HUES64 (cell line): ENCODE results near the gene GAS7.

ENCODE experiments used
- H3K27ac ChIP-seq: 2 replicates; pipeline ENCODE4 v1.7.0; 2013; ENCODE audit warnings: low read depth, low read length, inconsistent platforms
- H3K27me3 ChIP-seq: 2 replicates; pipeline ENCODE4 v1.6.1; 2013; ENCODE audit warnings: mild to moderate bottlenecking, low read length; ENCODE audit not compliant: insufficient read depth
- H3K36me3 ChIP-seq: 2 replicates; pipeline ENCODE4 v1.6.1; 2013; ENCODE audit warnings: mild to moderate bottlenecking, low read length; ENCODE audit not compliant: insufficient read depth
- H3K4me1 ChIP-seq: 2 replicates; pipeline ENCODE4 v1.6.1; 2013; ENCODE audit warnings: mild to moderate bottlenecking, low read length, moderate library complexity; ENCODE audit not compliant: insufficient read depth
- H3K4me3 ChIP-seq: 2 replicates; pipeline ENCODE4 v1.5.1; 2013; ENCODE audit warnings: mild to moderate bottlenecking, low read length, moderate library complexity
- H3K9ac ChIP-seq: 2 replicates; pipeline ENCODE4 v1.6.1; 2013; ENCODE audit warnings: mild to moderate bottlenecking, low read depth, low read length
- H3K9me3 ChIP-seq: 2 replicates; pipeline ENCODE4 v1.6.1; 2013; ENCODE audit warnings: low read depth, low read length; ENCODE audit not compliant: insufficient read depth
- WGBS: fragments of 150-250, 120-280 bp; methylation state at CpG from one replicate; pipeline ENCODE4 v1.1.7; 2013; ENCODE audit warnings: missing lambda C conversion rate; 5-methylcytosine and 5-hydroxymethylcytosine counted together

Gene GAS7

DNA sequence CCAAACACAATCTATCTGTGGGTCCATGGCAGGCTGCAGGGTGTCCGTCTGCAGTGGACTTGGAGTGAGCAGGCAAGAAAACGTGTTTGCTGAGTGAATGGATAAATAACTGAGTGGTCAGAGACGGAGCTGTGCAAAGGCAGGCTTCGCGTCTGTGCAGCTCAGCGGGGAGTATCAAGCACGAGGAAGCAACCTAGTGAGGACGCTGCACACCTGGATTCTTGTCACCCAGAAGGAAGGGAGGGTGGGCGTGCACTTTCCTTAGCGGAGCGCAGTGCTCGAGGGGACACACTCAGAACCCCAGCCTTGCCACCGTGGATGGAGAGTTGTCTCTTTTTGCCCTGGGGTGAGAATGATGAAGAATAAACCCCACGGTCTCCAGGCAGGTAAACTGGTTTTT lies 291.8 kb downstream of the GAS7 start:
- Histone ChIP-seq H3K9me3 (no peaks in the 10 kb centered on the region), H3K9ac (no peak overlapping the region), H3K27ac (no peak overlapping the region), H3K27me3 (no peaks in the 10 kb centered on the region), H3K4me3 (no peak overlapping the region), H3K36me3 (no peaks in the 10 kb centered on the region), H3K4me1 (0 out of 2 replicates have a peak, but pooled peaks cover 5% of the 10 kb centered on the region)
- 92% methylated on average over 14 of the region's 14 CpGs for whole genome bisulfite sequencing

DNA sequence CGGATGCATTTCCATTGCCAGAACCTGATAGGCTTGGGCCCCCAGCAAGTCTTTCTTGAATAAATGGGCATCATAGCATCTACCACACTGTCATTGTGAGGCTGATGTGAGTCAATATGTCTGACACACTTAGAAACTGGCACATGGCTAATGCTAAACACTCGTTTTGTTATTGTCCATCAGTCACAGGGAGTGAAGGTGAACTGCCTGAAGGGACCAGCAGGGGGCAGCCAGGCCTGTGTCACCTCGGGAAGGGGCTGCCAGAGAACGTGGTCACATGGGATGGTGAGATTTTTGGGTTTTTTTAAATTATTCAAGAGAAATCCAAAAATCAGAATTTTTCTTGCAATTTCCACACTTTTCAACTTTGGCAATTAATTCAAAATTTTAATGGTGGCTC lies 292.5 kb downstream of the GAS7 start:
- Histone ChIP-seq H3K9me3 (no peaks in the 10 kb centered on the region), H3K9ac (no peak overlapping the region), H3K4me3 (no peak overlapping the region), H3K27me3 (no peaks in the 10 kb centered on the region), H3K36me3 (no peaks in the 10 kb centered on the region), H3K4me1 (0 out of 2 replicates have a peak, but pooled peaks cover 5% of the 10 kb centered on the region), H3K27ac (no peak overlapping the region)
- 46% methylated on average over 4 of the region's 4 CpGs for WGBS

DNA sequence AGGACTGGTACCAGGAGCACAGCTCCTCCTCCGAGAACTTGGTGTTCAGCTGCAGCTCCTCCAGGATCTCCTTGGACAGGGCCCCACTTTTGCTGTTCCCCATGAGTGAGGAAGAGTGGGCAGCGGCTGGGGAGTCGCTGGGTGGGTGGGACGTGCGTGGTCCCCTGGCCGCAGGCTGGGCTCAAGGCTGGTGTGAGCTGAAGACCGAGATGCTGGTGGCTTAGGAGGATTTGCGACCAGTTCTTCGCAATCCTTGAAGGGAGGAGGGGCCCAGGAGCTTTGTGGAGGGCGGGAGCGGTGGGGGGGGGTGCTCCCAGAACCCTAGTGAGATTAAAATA lies 293.4 kb downstream of the GAS7 start, which contains the start of gene RCVRN:
RCVRN (minus strand) TSS at position 194 of the 338 bp plus-strand sequence; CDS start at position 103, 91 bp downstream.
- no peaks in the 10 kb centered on the region for H3K9me3 ChIP-seq
- no peak within 1 kb of the TSS for H3K27ac ChIP-seq
- H3K4me3 ChIP-seq, result no peak within 1 kb of the TSS
- WGBS, result 96% methylated on average over 11 of the region's 11 CpGs
- no peaks in the 10 kb centered on the region for H3K27me3 ChIP-seq
- no peaks in the 10 kb centered on the region for H3K36me3 ChIP-seq
- H3K9ac ChIP-seq, result no peak within 1 kb of the TSS
- 0 out of 2 replicates have a peak, but pooled peaks cover 5% of the 10 kb centered on the region for H3K4me1 ChIP-seq

DNA sequence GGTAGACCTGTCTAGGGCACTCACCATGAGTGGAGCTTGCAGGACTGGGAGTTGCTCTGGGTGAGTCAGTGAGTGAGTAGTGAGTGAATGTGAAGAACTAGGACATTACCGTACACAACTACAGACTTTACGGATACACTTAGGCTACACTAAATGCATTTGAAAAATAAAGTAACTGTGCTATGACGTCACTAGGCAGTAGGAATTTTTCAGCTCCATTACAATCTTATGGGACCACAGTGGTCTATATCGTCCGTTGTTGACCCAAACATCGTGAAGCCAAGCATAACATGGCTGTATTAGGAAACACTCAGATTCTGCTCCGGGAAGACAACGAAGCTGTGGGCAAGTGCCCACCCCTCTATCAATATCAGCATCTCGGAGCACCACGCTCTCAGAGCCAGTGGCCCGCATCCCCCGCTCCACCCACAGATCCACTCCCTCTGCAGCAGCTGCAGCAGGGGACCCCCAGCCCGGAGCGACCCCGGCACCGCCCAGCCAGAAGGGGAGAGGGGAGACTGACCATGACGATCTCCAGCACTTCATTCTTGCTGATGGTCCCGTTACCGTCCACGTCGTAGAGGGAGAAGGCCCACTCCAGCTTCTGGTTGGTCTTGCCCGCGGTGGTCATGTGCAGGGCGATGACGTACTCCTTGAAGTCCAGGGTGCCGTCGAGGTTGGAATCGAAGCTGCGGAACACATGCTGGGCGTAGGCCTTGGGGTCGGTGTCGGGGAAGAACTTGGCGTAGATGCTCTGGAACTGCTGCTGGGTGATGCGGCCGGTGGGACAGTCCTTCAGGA lies 293.9 kb downstream of the GAS7 start:
- 0 out of 2 replicates have a peak, but pooled peaks cover 5% of the 10 kb centered on the region for H3K4me1 ChIP-seq
- no peaks in the 10 kb centered on the region for H3K36me3 ChIP-seq
- no peaks in the 10 kb centered on the region for H3K27me3 ChIP-seq
- no peak overlapping the region for H3K27ac ChIP-seq
- no peak overlapping the region for H3K9ac ChIP-seq
- H3K4me3 ChIP-seq, result no peak overlapping the region
- WGBS, result 96% methylated on average over 35 of the region's 35 CpGs
- H3K9me3 ChIP-seq, result no peaks in the 10 kb centered on the region

DNA sequence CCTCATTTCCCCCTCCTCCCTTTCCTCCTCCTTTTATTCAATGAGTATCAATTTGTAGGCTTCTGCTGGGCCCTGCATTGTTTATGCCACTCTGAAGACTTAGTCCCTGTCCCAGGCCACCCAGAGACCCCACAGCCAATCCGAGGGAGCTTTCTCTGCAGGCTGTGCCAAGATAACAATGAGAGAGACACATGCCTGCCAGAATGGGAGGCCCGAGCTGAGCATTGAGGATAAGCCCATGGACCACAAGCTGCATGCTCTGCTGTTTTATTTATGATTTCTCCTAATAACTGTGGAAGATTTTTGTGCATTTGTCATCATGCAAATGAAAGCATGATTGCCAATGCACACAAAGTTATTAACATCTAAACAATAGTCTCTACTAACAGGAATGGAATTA lies 296.3 kb downstream of the GAS7 start:
- H3K9me3 ChIP-seq, result no peaks in the 10 kb centered on the region
- H3K36me3 ChIP-seq, result no peaks in the 10 kb centered on the region
- H3K27ac ChIP-seq, result no peak overlapping the region
- H3K9ac ChIP-seq, result no peak overlapping the region
- WGBS, result 60% methylated on average over 2 of the region's 2 CpGs
- H3K4me1 ChIP-seq, result no peaks in the 10 kb centered on the region
- no peak overlapping the region for H3K4me3 ChIP-seq
- no peaks in the 10 kb centered on the region for H3K27me3 ChIP-seq

DNA sequence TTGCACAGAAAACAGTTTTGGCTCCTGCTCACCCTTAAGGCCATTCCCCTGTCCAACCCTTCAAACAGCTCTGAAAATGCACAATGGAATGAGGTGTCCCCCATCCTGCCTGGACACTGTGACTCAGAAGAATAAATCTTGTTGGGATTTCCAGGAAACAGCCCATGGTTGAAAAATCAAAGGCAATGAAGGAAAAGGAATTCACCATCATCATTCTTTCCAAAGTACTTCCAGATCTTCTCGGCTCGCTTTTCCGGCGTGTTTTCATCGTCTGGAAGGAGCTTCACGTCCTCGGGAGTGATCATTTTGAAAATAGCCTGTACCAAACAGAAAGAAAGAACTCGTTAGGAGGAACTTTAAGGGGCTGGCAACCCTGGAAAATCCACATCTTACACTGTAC lies 297.6 kb downstream of the GAS7 start:
- 96% methylated on average over 8 of the region's 8 CpGs for WGBS
- Histone ChIP-seq H3K9me3 (no peaks in the 10 kb centered on the region), H3K27me3 (no peaks in the 10 kb centered on the region), H3K9ac (no peak overlapping the region), H3K27ac (no peak overlapping the region), H3K4me1 (no peaks in the 10 kb centered on the region), H3K36me3 (no peaks in the 10 kb centered on the region), H3K4me3 (no peak overlapping the region)

DNA sequence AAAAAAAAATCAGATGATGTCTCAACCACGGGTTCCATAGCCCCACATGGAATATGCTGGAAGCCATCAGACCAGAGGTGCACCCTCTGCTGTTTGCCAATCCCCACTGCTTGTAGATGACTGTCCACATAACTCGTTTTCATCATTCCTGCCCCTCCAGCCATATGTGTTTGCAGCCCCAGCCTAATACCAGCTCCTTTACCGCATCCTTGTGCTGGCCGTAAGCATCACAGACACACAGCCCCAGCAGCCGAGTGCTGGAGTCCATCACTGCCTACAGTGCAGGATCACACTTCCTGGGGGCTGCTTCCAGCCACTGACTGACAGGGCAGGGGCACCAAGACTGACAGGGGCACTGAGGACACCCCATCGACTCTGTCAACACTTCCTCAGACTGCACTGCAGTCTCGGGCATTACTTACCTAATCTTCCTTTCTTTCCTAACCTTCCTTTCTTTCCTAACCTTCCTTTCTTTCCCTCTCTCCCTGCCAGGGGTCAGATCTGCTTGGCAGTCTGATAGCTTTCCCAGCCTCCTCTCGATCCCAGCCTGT lies 298.3 kb downstream of the GAS7 start:
- Histone ChIP-seq H3K4me1 (no peaks in the 10 kb centered on the region), H3K36me3 (no peaks in the 10 kb centered on the region), H3K9me3 (no peaks in the 10 kb centered on the region), H3K27ac (no peak overlapping the region), H3K4me3 (no peak overlapping the region), H3K9ac (no peak overlapping the region), H3K27me3 (no peaks in the 10 kb centered on the region)
- 74% methylated on average over 8 of the region's 8 CpGs for WGBS

DNA sequence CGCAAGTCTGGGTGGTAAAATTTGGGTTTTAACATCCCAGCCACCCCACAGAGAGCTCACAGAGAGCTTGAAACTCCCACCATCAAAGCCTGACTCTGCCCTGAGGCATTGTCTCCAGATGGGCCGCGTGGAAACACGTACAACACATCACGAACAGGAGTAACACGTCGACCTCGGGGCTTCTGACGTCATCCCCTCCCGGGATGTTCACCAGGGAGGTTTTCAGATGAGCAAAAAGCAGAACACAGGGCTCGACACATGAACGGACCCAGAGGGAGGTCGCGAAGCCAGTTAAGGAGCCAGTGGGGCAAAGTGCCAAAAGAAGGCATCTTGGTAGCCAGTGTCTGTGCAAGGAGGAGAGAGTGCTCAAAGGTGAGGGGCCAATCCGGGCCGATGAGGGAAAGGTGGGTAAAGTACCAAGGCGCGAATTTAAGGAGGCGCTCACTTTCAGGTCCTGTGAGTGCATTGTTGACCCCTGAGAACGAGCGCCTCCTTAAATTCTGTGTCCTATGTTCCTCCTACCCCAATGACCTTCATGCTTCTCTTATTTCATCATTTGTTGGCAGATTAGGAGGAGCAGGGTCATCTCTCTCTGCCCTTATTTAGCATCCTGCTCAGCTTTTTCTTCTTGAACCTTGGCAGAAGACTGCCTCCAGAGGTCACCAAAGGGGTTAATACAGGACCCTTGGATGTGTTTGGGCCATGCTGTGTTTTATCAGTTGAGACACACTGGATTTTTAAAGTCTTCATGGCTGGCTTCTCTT lies 298.9 kb downstream of the GAS7 start:
- Histone ChIP-seq H3K4me1 (no peaks in the 10 kb centered on the region), H3K9me3 (no peaks in the 10 kb centered on the region), H3K27ac (no peak overlapping the region), H3K9ac (no peak overlapping the region), H3K36me3 (no peaks in the 10 kb centered on the region), H3K27me3 (no peaks in the 10 kb centered on the region), H3K4me3 (no peak overlapping the region)
- 91% methylated on average over 21 of the region's 21 CpGs for WGBS

DNA sequence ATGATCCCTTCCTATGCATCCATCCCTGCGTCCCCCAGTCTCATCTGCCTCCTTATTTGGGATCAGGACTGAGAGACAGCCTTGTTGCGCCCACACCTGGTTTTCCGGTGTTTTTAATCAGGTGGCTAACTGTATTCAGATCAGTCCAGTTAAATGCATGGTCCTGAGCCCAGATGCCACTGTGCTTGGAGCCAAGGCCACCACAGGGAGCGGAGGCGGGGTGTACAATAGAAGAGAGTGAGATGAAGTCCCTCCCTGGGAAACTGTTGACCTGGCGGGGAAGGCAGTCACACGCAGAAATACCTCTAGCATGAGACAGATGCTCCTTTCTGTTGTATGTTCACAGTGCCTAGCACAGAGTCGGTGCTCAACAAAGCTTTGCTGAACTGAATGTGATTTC lies 299.6 kb downstream of the GAS7 start:
- Histone ChIP-seq H3K27me3 (no peaks in the 10 kb centered on the region), H3K4me3 (no peak overlapping the region), H3K36me3 (no peaks in the 10 kb centered on the region), H3K27ac (no peak overlapping the region), H3K9ac (no peak overlapping the region), H3K4me1 (no peaks in the 10 kb centered on the region), H3K9me3 (no peaks in the 10 kb centered on the region)
- 94% methylated on average over 8 of the region's 8 CpGs for WGBS

DNA sequence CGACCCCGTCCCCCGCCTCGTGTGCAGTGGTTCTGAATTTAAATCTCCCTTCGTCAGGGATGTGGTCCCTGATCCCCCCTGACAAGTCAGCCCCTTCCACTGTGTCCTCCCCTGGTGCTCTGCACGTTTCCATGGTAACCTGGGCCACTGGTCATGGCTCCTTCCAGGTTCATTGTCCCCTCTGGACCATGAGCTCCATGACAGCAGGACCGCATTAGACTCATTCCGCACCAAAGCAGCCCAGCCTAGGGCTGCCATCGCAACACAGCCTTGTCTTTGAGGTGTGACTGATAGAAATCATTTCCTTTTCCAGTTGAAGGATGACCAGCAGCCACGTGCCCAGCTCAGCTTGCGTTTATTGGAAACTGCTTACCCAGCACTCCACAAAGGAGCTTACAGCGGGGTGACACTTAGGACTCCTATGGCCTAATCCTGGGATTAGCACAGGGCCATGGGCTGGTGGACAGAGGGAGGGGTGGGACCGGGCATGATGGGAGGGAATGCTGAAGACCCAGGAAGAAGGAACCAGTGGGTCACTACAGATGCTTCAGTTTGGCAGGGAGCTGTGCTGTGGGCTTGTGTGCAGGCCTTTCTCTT lies 300.9 kb downstream of the GAS7 start:
- H3K4me1 ChIP-seq, result no peaks in the 10 kb centered on the region
- no peaks in the 10 kb centered on the region for H3K36me3 ChIP-seq
- no peak overlapping the region for H3K27ac ChIP-seq
- no peak overlapping the region for H3K4me3 ChIP-seq
- no peaks in the 10 kb centered on the region for H3K27me3 ChIP-seq
- WGBS, result 90% methylated on average over 13 of the region's 13 CpGs
- no peaks in the 10 kb centered on the region for H3K9me3 ChIP-seq
- no peak overlapping the region for H3K9ac ChIP-seq

DNA sequence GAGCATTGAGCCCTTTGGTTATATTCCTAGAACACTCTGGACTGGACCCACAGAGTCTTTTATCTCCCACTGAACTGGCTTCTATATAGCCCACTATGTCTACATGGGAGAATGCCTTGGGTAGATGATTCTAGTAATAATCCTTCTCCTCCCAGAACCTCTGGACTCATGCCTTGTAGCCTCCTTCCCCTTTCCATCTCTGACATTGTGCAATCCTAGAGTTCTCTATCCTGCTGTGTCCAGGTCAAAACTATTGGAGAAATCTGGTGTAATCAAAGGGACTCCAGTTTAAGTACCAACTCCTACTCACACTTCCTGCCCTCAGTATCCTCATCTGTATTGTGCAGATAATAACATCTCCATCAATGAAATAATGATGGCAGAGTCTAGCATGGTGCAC lies 302.5 kb downstream of the GAS7 start:
- Histone ChIP-seq H3K36me3 (no peaks in the 10 kb centered on the region), H3K27me3 (no peaks in the 10 kb centered on the region), H3K9ac (no peak overlapping the region), H3K27ac (no peak overlapping the region), H3K4me1 (no peaks in the 10 kb centered on the region), H3K9me3 (no peaks in the 10 kb centered on the region), H3K4me3 (no peak overlapping the region)
